NCI-H2196 (cell line): ENCODE measurements around the gene NPAS4.
"Not testable (repeated sequence)": the region's sequence is repeated elsewhere in the genome, so short reads cannot be mapped to it uniquely, and the experiment has no call there.

Experiments
- DNase-seq: peaks from one replicate; lab custom pipeline; 2025; ENCODE audit not compliant: unreplicated experiment; lab: John Stamatoyannopoulos, UW

Gene NPAS4

DNA sequence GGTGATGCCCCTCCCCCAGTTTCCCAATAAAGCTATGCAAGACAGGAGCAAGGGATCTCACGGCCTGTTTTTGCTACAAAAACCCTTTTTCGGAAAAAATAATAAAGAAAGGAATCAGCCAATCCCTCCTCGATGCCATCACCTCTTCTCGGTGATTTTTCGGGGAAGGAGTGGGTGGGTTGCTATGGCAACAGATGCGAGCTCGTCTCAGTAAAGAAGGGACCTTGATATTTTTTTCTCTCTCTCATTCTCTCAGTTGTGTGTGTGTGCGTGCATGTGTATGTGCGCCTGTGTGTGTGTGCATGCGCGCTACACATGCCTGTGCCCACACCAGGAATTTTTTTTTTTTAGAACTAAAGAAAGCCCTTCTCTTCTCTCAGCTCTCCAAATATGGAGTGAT, 3.8 kb upstream of the NPAS4 start:
- DNase-seq: no peak

DNA sequence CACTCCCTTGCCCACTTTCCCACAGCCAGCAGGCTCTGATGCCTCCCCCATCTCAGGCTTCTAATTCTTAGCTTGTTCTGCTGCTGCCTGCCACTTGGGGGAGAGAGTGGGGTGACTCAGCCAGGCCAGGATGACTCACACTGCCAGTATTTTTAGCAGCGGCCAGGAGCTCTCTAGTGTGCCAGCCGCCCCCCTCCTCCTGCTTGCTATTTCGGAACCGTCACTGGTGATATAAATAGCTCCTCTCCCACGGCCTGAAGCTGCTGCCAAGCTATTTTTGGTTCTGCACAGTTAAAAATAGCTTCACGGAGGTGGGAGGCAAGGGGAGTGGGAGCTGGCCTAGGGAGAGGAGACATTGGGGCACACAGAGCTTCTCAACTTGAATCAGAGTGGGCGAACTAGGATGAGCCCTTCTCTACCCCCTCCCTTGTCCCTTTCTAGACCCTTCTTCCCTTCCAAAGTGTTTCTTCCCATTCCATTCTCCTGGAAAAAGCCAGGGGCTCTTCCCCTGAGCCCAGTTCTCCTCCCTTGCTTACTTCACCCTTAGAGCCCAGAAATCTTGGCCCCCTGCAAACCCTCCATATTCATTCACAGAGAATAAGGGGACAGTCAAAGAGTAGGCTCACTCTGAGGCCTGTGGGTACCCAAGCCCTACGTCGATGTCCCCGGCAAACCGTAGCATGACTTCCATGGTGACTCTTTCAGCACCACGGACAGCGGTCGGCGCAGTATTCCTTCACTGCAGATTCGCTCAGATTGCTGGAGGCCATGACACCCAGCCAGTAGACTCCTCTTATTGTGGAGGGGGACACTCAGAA, 2.5 kb upstream of the NPAS4 start:
- peak; percentile 75 for DNase-seq

DNA sequence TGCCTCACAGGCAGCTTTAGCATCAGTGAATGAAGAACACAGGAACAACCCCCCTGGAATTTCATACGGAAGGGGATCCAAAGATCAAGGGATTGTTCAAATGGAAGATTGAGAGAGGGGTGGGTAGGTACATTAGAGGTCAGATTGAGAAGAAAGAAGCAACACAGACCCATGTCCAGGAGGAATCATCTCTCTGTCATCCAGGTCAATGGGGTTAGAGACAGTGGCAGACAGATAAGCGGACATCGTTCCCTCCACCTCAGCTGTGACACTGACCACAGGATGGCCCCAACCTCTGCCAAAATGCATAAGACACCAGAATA, 1.9 kb upstream of the NPAS4 start:
- no peak for DNase-seq

DNA sequence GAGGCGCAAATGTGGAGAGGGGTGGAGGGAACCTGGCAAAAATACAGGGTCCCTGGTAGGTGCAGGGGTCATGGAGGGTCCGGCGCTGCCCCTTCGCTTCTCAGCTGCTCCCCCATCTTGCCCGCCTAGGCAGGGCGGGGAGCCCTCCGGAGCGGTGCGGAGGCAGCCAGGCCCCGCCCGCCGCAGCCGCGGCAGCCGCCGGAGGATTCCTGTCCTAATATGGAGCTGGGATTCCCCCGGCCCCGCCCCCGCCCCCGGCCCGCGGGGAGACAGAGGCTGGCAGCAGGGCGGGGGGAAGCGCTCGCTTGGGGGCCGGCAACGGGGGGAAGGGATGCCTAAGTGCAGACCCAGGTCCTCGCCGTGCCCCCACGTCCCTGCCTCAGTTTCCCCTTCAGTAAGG, 1.0 kb upstream of the NPAS4 start:
- DNase-seq: peak; percentile 26

DNA sequence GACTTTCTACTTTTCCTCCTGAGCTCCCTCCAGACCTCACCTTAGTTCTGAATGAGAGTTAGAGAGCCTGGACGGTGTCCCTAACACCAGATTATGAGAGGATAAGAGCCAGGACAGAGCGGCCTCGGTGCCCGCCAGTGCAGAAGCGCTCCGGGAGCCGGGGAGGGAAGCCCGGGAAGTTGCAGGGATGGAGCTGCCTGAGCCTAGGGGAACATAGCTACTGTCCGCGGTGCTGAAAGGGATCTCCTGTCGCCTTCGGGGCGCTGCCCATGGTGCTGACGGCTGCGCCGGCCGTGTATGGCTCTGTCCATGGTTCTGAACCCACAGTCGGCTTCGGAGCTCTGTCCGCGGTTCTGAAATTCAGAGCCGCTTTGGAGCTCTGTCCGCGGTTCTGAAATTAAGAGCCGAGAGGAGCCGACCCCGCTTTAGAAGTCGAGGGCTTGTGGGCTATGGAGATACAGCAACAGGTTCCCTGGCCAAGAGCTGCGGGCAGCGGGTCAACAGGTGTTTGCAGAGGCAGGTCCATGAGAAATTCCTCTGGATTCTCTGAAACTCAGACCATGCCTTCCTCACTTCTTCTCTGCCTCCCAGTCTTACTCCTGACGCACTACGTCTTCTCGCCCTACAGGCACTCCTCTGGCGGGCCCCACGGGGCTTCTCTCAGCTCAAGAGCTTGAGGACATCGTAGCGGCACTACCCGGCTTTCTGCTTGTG, 814 bp downstream of the NPAS4 start:
- DNase-seq: no peak

DNA sequence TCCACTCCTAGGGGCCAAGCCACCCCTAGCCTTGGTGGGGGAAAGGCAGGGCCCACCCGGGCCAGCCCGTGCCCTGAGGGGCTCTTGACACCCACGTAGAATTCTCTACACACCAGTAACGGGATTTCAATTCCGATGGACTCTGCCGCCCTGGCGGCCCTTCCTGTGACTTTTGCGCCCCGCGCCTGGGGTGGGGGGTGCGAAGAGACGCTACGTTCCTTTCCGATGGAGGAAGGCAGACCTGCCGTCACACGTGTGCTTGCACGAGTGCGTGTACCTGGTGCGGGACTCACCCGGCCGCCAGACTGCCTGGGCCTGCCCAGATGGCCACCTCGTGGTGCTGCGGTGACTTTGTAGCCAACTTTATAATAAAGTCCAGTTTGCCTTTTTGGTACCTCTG, 5.5 kb downstream of the NPAS4 start:
- no peak for DNase-seq

DNA sequence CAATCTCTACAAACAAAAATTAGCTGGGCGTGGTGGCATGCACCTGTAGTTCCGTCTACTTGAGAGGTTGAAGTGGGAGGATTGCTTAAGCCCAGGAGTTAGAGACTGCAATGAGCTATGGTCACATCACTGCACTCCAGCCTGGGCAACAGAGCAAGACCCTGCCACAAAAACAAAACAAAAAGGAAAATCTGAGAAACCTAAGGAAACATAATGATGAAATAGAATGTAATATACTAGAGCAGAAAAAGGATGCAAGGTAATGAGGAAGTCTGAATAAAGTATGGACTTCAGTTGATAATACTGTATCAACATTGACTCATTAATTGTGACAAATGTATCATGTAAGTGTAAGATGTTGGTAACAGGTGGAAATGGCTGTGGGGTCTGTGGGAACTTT, 8.1 kb downstream of the NPAS4 start:
- no peak for DNase-seq

DNA sequence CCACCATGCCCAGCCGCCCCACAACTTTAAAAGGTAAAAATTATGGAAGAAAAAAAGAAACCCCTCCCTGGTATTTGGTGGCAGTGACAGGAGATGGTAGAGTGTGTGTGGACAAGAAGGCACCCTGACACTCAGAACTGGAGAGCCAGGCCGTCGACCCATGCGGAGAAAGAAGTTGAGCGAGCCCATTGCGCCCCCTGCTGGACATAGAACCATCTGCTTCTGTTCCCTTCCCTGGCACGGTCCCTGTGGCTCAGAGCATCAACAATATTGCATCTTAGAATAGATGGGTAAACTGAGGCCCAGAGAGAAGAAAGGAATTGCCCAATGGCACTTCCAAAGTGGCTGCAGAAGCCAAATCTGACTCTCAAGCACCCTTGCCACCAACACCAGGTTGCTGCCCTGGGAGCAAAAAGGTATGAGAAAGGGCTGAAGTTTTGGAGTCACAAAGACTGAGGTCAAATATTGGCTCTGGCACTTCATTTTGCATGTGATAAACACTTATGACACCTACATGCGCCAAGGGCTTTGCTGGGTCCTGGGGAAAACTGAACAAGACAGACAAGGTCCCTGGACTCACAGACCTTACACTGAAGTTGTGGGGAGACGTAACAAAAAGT, 9.3 kb downstream of the NPAS4 start:
- DNase-seq: peak; percentile 88

DNA sequence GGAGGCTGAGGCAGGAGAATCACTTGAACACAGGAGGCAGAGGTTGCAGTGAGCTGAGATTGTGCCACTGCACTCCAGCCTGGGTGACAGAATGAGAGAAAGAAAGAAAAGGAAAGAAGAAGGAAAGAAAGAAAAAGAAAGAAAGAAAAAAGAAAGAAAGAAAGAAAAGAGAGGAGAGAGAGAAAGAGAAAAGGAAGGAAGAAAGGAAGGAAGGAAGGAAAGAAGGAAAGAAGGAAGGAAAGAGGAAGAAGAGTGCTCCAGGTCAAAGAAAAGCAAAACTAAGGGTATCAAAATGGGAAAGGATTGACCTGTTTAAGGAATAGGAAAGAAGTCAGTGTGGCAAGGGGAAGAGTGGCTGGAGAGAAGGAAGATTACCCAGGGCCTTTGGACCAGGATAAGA, 10.5 kb downstream of the NPAS4 start:
- DNase-seq: not testable (repeated sequence)

DNA sequence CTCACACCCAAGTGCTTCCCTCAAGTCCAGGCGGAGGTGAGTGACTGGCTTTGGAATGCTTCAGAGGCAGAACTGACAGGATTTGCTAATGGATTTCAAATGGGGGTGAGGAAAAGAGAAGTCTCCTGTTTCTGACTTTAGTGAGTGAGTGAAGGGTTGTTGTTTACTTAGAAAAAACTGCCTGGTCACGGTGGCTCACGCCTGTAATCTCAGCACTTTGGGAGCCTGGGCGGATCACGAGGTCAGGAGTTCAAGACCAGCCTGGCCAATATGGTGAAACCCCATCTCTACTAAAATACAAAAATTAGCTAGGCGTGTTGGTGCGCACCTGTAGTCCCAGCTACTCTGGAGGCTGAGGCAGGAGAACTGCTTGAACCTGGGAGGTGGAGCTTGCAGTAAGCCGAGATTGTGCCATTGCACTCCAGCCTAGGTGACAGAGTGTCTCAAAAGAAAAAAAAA, 11.1 kb downstream of the NPAS4 start:
- not testable (repeated sequence) for DNase-seq

DNA sequence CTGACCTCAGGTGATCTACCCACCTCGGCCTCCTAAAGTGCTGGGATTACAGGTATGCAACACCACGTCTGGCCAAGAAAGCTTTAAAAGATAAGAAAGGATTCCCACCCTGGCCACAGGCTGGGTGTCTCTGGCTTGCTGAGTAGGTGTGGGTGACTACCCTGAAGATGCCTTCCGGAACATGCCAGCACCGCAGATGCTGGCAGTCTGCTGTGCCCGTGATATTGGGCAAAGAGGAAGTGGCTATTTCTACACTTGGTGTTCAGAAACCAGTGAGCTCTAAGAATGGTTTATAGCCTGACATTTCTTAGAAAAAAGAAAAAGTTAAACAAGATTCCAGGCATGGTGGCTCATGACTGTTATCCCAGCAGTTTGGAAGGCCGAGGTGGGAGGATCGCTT, 11.8 kb downstream of the NPAS4 start:
- no peak for DNase-seq

DNA sequence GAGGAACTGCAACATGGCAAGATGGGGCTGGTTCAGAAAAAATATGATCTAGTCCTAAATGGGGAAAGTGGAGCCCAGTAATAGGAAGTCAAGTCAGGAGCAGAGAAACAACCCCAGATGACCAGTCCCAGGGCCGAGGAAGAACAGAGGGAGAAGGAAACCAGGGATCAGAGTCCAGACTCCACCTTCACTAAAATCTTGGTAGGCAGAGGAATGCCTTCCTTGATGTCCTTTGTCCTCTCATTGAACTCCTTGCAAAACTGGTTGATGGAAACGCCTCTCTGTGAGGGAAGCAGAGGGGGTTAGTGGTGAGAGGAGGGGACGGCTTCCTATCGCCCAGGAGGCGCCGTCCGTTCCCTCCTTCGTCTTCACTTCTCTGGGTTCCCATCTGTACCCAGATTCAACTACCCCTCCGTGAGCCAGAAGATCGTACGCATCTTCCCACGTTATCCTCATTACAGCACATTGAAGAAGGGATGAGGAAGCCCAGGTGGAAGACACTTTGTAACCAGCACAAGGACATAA, 17.2 kb downstream of the NPAS4 start:
- no peak for DNase-seq

DNA sequence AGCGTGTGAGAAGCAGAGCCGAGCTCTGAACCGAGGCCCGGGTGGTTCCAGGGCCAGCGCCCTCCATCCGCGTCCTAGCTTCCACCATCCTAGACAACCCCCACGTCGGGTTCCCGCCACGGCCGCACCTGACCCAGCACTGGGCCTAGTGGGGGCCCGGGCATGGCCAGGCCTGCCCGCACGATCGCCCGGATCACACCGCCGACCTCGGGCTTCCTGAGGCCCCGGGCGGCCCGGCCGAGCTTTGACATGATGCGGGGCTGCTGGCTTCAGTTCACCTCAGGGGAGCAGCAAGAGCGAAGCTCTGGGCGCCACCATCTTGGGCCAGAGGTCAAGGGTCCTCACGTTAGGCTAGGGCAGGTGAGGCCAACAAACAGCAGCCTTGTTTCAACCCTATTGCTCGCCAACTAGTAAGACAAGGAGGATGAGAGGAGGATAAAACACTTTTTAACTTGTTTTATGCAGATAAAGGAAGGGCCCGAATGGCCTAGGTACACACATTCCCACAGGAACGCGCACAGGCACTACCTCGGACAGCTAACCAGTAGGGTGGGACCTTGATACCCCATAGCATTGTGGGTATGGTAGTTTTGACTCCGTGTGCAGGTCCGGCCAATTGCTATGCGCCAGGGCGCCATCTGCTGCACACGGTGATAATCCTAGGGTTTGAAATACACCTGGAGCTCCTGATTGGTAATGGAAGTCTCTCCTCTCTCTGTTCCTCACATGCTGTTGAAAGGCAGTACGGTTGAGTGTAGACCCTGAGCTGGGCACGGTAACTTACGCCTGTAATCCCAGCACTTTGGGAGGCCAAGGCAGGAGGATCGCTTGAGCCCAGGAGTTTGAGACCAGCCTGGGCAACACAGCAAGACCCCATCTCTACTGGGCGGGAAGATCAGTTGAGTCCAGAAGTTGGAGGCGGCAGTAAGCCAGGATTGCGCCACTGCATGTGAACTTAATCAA, 17.9 kb downstream of the NPAS4 start, which contains the start of gene MRPL11:
MRPL11 (minus strand) TSS at position 345 of the 963 bp plus-strand sequence; CDS start at position 251, 94 bp downstream.
- peak; percentile 91 for DNase-seq

DNA sequence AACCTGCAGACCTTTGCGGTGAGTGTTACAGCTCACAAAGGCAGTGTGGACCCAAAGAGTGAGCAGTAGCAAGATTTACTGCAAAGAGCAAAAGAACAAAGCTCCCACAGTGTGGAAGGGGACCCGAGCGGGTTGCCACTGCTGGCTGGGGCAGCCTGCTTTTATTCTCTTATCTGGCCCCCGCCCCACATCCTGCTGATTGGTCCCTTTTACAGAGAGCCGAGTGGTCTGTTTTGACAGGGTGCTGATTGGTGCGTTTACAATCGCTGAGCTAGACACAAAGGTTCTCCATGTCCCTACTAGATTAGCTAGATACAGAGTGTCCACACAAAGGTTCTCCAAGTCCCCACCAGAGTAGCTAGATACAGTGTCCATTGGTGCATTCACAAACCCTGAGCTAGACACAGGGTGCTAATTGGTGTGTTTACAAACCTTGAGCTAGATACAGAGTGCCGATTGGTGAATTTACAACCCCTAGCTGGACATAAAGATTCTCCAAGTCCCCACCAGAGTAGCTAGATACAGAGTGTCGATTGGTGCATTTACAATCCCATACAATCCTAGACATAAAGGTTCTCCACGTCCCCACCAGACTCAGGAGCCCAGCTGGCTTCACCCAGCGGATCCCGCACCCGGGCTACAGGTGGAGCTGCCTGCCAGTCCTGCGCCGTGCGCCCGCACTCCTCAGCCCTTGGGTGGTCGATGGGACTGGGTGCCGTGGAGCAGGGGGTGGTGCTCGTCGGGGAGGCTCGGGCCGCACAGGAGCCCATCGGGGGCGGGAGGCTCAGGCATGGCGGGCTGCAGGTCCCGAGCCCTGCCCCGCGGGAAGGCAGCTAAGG, 19.5 kb downstream of the NPAS4 start:
- not testable (repeated sequence) for DNase-seq

DNA sequence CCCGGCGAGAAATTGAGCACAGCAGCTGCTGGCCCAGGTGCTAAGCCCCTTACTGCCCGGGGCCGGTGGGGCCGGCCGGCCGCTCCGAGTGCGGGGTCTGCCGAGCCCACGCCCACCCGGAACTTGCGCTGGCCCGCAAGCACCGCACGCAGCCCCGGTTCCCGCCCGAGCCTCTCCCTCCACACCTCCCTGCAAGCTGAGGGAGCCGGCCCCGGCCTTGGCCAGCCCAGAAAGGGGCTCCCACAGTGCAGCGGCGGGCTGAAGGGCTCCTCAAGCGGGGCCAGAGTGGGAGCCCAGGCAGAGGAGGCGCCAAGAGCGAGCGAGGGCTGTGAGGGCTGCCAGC, 20.1 kb downstream of the NPAS4 start:
- DNase-seq: not testable (repeated sequence)

DNA sequence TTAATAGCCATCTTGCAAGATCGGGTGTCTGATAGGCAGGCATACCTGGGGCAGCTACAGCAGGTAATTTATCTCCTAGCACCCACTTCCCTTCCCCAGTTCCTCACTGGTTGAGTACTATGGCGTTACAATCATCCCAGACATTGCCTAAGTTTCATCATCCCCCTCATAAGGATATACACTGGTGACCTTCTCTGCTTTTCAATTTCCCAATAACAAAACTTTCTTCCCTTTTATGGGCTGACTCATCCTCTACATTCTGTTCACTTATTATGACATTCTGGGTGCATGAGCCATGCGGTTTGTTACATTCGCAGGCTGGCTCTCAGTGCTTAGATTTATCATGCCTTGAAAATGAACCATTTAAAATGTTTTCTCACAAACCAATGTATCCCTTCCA, 22.8 kb downstream of the NPAS4 start:
- no peak for DNase-seq

DNA sequence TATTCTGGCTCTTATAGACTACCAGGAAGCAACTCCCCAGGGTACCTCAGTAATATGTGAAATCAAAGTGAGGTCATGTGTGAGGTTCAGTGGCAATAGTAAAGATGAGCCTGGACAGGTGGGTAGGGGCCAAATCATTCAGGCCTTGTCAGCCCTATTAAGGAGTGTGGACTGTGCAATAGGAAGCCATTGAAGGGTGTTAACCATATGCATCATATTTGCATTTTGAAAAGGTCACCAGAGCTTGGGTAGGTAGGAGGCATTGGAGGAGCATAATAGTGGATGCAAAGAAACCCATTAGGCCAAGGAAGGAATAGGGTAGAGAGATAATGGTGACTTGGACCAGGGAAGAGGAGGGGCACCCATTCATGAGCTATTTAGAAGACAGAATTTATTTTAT, 26.2 kb downstream of the NPAS4 start:
- DNase-seq: no peak

DNA sequence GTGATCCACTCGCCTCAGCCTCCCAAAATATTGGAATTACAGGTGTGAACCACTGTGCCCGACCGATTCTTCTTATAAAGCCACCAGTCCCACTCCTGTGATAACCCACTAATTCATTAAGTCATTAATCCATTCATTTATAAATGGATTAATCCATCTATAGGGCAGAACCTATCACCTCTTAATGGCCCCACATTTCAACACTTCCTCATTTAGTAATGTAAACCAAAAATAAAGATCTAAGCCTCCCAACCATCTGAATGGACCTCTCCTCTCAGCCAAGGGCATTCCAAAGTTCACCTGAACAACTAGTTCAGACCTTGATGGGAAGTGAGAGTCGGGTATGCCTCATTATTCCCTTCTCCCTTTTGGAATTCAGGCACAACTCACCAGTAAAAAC, 27.7 kb downstream of the NPAS4 start:
- no peak for DNase-seq

DNA sequence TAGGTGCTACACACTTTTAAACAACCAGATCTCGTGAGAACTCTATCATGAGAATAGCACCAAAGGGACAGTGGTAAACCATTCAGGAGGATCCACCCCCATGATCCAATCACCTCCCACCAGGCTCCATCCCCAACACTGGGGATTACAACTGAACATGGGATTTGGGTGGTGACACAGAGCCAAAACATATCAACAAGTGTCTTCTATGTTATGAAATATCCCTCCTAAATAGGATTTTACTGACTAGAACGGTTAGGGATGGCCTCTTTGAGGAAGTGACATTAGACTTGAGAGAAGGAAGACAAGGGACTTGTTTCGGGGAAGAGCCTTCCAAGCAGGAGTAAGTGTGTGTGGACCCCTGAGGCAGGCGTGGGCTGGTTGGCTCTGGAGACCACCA, 29.7 kb downstream of the NPAS4 start:
- no peak for DNase-seq

DNA sequence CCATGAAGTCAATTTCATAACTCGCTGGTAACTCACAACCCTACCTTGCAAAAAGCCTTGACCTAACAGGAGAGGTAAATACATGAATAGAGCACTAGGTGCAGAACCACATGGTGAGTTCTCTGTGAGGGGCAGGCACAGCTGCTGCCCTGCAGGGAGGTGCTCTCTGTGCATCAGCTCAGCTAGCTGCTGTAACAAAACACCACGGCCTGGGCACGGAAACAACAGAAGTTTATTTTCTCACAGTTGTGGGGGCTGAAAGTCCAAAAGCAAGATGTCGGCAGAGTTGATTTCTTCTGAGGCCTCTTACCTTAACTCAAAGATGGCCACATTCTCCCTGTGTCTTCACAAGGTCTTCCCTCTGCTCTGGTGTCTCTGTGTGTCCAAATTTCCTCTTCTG, 30.8 kb downstream of the NPAS4 start:
- no peak for DNase-seq
